OCI-LY7 (cell line): ENCODE measurements around the gene ORM2. TPM values are rescaled to one million over a fixed set of nuclear protein-coding genes. Genes with fewer than 3 reads are reported as not detected.

Experiments used
- BruUV-seq: library from RNA; stranded (reverse); fragments of 400-500 nt; replicated peaks from 2 replicates; lab custom pipeline; 2021; lab: Mats Ljungman, UMichigan
- CTCF ChIA-PET: fragments of 300-600 bp; sonication (Branson Sonifier 250); formaldehyde crosslinking; loops from one replicate; lab custom pipeline; 2022; ENCODE audit warnings: antibody characterized with exemption; ENCODE audit not compliant: unreplicated experiment; lab: Charles Lee
- POLR2A ChIA-PET: fragments of 300-600 bp; sonication (Branson Sonifier 250); formaldehyde crosslinking; loops from one replicate; lab custom pipeline; 2022; ENCODE audit warnings: antibody characterized with exemption; lab: Charles Lee
- DNase-seq: peaks from one replicate; pipeline ENCODE4 v3.0.0-alpha.2; 2015; ENCODE audit warnings: low spot score
- H2AFZ ChIP-seq: fragments of 200-600 bp; sonication (generic), shearing (Covaris generic); 2 replicates; pipeline ENCODE4 v1.6.1; 2014; ENCODE audit warnings: mild to moderate bottlenecking, antibody characterized with exemption, low read length, moderate library complexity
- H3K27ac ChIP-seq: fragments of 200-600 bp; sonication (generic); 2 replicates; pipeline ENCODE4 v1.5.1; 2014; ENCODE audit warnings: mixed run types, low read depth, mild to moderate bottlenecking, moderate library complexity, low read length, inconsistent platforms; ENCODE audit not compliant: poor library complexity, severe bottlenecking
- H3K36me3 ChIP-seq: fragments of 200-600 bp; sonication (generic); 2 replicates; pipeline ENCODE4 v1.6.1; 2014; ENCODE audit warnings: mild to moderate bottlenecking, antibody characterized with exemption, low read length, moderate library complexity, mixed read lengths; ENCODE audit not compliant: insufficient read depth
- H3K4me1 ChIP-seq: fragments of 200-600 bp; sonication (generic); 2 replicates; pipeline ENCODE4 v1.5.1; 2014; ENCODE audit warnings: mild to moderate bottlenecking, low read length; ENCODE audit not compliant: insufficient read depth, poor library complexity, severe bottlenecking
- H3K4me2 ChIP-seq: fragments of 200-600 bp; sonication (generic); 2 replicates; pipeline ENCODE4 v1.6.1; 2014; ENCODE audit warnings: mild to moderate bottlenecking, low read length
- H3K4me3 ChIP-seq: fragments of 200-600 bp; sonication (generic); 2 replicates; pipeline ENCODE4 v1.5.1; 2014; ENCODE audit warnings: mild to moderate bottlenecking, low read depth, low read length; ENCODE audit not compliant: poor library complexity, severe bottlenecking
- H3K79me2 ChIP-seq: fragments of 200-600 bp; sonication (generic); 2 replicates; pipeline ENCODE4 v1.6.1; 2016; ENCODE audit warnings: low read depth, mild to moderate bottlenecking, low read length, moderate library complexity, mixed read lengths; ENCODE audit not compliant: insufficient read depth
- H3K9me2 ChIP-seq: fragments of 200-600 bp; sonication (generic); 2 replicates; pipeline ENCODE4 v1.6.1; 2016; ENCODE audit warnings: mild to moderate bottlenecking, low read length, mixed read lengths; ENCODE audit not compliant: insufficient read depth
- H3K9me3 ChIP-seq: fragments of 200-600 bp; sonication (generic); 2 replicates; pipeline ENCODE4 v1.6.1; 2014; ENCODE audit warnings: mild to moderate bottlenecking, mixed run types, low read length, mixed read lengths
- H4K20me1 ChIP-seq: fragments of 200-600 bp; sonication (generic); 2 replicates; pipeline ENCODE4 v1.6.1; 2014; ENCODE audit warnings: mild to moderate bottlenecking, antibody characterized with exemption, low read length, moderate library complexity, mixed read lengths; ENCODE audit not compliant: insufficient read depth
- CTCF ChIP-seq: fragments of 200-600 bp; sonication (generic); conservative IDR thresholded peaks from 2 replicates; pipeline ENCODE4 v1.5.1; 2014; ENCODE audit warnings: mild to moderate bottlenecking, antibody characterized with exemption, low read length, moderate library complexity, mixed read lengths
- EZH2phosphoT487 ChIP-seq: fragments of 200-600 bp; sonication (generic); IDR thresholded peaks from 2 replicates; pipeline ENCODE4 v1.6.1; 2018; ENCODE audit warnings: low read depth, borderline replicate concordance, mild to moderate bottlenecking, mixed run types, antibody characterized with exemption, low read length, moderate library complexity, mixed read lengths
- intact Hi-C: fragments of 100-400 bp; cut with micrococcal nuclease; formaldehyde crosslinking; loops from one replicate; pipeline ENCODE4 v1.10.0; 2022; ENCODE audit not compliant: unreplicated experiment
- total RNA-seq, 2 experiments: library from RNA; depleted of rRNA in 1 of 2; stranded (reverse); fragments of >200 nt in 1 of 2; shearing (Covaris generic) in 1 of 2; gene quantifications; 2 replicates each; pipeline ENCODE4 v1.2.3, GENCODE V29; 2014 to 2022

Gene ORM2
- total RNA-seq, 2 experiments from 2014 or later: not detected

- Histone ChIP-seq H3K36me3 (peaks cover 86% of the 10 kb centered on the region), H3K4me3 (peak overlapping the region; percentile 16), H3K9me3 (no peaks in the 10 kb centered on the region), H3K27ac (peak overlapping the region; percentile 99), H2AFZ (no peak overlapping the region), H3K9me2 (no peaks in the 10 kb centered on the region), H3K4me1 (peaks cover 90% of the 10 kb centered on the region), H3K4me2 (peak overlapping the region; percentile 52), H3K79me2 (peaks cover 63% of the 10 kb centered on the region), H4K20me1 (no peaks in the 10 kb centered on the region)
- CTCF ChIA-PET: interaction anchor here (0.6 to 1.1 kb wide), 5 partner anchors 11 to 770 kb away, joined by 3 to 4 read pairs (median 3); no protein-coding TSS in a partner anchor
- no TSS peak for BruUV-seq
- POLR2A ChIA-PET: interaction anchor here (1.5 to 12.9 kb wide), 4 partner anchors 9 to 22 kb away, joined by 3 to 275 read pairs (median 12); partner anchors contain the start of gene AKNA
- intact Hi-C loops: loop anchor here (1.0 to 10.0 kb wide), 4 partner anchors 11 to 959 kb away; partner anchors contain the start of genes C9orf43 and POLE3
- no peak for DNase-seq
- TF ChIP-seq CTCF (no peak), EZH2phosphoT487 (no peak)
These were observed 44.5 kb downstream of the ORM2 start for GRCh38 chr9:114373960-114374730.

- Histone ChIP-seq H2AFZ (no peak overlapping the region), H3K27ac (peak overlapping the region; percentile 99), H3K4me1 (peaks cover 90% of the 10 kb centered on the region), H4K20me1 (no peaks in the 10 kb centered on the region), H3K79me2 (peaks cover 63% of the 10 kb centered on the region), H3K4me2 (peak overlapping the region; percentile 16; the same call in 1 of the 2 replicates), H3K4me3 (no peak overlapping the region), H3K9me2 (no peaks in the 10 kb centered on the region), H3K36me3 (peaks cover 86% of the 10 kb centered on the region), H3K9me3 (no peaks in the 10 kb centered on the region)
- no TSS peak for BruUV-seq
- ChIA-PET POLR2A (interaction anchor here (0.6 to 12.9 kb wide), 3 partner anchors 10 to 857 kb away, joined by 3 to 275 read pairs (median 13); partner anchors contain the start of gene AKNA), CTCF (interaction anchor here (0.6 kb wide), 2 partner anchors 10 to 31 kb away, joined by 3 to 4 read pairs; no protein-coding TSS in a partner anchor)
- TF ChIP-seq CTCF (0 out of 2 replicates have a peak, but pooled peaks have one; percentile 28), EZH2phosphoT487 (no peak)
- intact Hi-C loops: loop anchor here (5.0 to 10.0 kb wide), 2 partner anchors 552 to 960 kb away; partner anchors contain the start of genes C9orf43 and POLE3
- DNase-seq: no peak
These were observed 45.3 kb downstream of the ORM2 start for GRCh38 chr9:114374936-114375335.
